ENCODE measurements around the gene TMPRSS4.

TMPRSS4 gene

GRCh38 chr11:118081241-118081958 lies 4.5 kb downstream of the TMPRSS4 start:
- H3K9me3 ChIP-seq (ENCODE audit: control insufficient read depth, low read length), result no peaks in the 10 kb centered on the region
- H3K4me3 ChIP-seq (ENCODE audit: low read depth, low read length), result no peak overlapping the region
- H3K79me2 ChIP-seq, result no peaks in the 10 kb centered on the region
- no peak overlapping the region for H3K4me2 ChIP-seq (ENCODE audit: low read length)
- H3K27me3 ChIP-seq (ENCODE audit: control insufficient read depth, insufficient read depth, low read length), result no peaks in the 10 kb centered on the region
- H2AFZ ChIP-seq, result no peak overlapping the region
- no peaks in the 10 kb centered on the region for H3K36me3 ChIP-seq (ENCODE audit: control insufficient read depth, insufficient read depth, low read length)
- no peak for TF ChIP-seq CTCF (IDR thresholded peaks at IDR 0.05)
- H3K27ac ChIP-seq, result no peak overlapping the region
- no peaks in the 10 kb centered on the region for H3K4me1 ChIP-seq
- no peak overlapping the region for H3K9ac ChIP-seq

GRCh38 chr11:118082880-118083552 lies 6.1 kb downstream of the TMPRSS4 start:
- Histone ChIP-seq H3K4me1 (no peaks in the 10 kb centered on the region), H3K27ac (no peak overlapping the region), H3K4me2 (ENCODE audit: low read length) (no peak overlapping the region), H3K36me3 (ENCODE audit: control insufficient read depth, insufficient read depth, low read length) (no peaks in the 10 kb centered on the region), H3K9ac (no peak overlapping the region), H3K4me3 (ENCODE audit: low read depth, low read length) (no peak overlapping the region), H2AFZ (no peak overlapping the region), H3K27me3 (ENCODE audit: control insufficient read depth, insufficient read depth, low read length) (no peaks in the 10 kb centered on the region), H3K79me2 (no peaks in the 10 kb centered on the region), H3K9me3 (ENCODE audit: control insufficient read depth, low read length) (no peaks in the 10 kb centered on the region)
- TF ChIP-seq CTCF (IDR thresholded peaks at IDR 0.05), result no peak

GRCh38 chr11:118084247-118084646 lies 7.4 kb downstream of the TMPRSS4 start:
- Histone ChIP-seq H3K36me3 (ENCODE audit: control insufficient read depth, insufficient read depth, low read length) (no peaks in the 10 kb centered on the region), H2AFZ (no peak overlapping the region), H3K27me3 (ENCODE audit: control insufficient read depth, insufficient read depth, low read length) (no peaks in the 10 kb centered on the region), H3K4me3 (ENCODE audit: low read depth, low read length) (no peak overlapping the region), H3K4me1 (no peaks in the 10 kb centered on the region), H3K9me3 (ENCODE audit: control insufficient read depth, low read length) (no peaks in the 10 kb centered on the region), H3K9ac (no peak overlapping the region), H3K27ac (no peak overlapping the region), H3K79me2 (no peaks in the 10 kb centered on the region), H3K4me2 (ENCODE audit: low read length) (no peak overlapping the region)
- TF ChIP-seq CTCF (IDR thresholded peaks at IDR 0.05), result no peak

- H3K4me2 ChIP-seq (ENCODE audit: low read length), result no peak overlapping the region
- no peaks in the 10 kb centered on the region for H3K9me3 ChIP-seq (ENCODE audit: control insufficient read depth, low read length)
- H3K27me3 ChIP-seq (ENCODE audit: control insufficient read depth, insufficient read depth, low read length), result no peaks in the 10 kb centered on the region
- H3K4me1 ChIP-seq, result no peaks in the 10 kb centered on the region
- H3K4me3 ChIP-seq (ENCODE audit: low read depth, low read length), result no peak overlapping the region
- H2AFZ ChIP-seq, result no peak overlapping the region
- H3K36me3 ChIP-seq (ENCODE audit: control insufficient read depth, insufficient read depth, low read length), result no peaks in the 10 kb centered on the region
- H3K9ac ChIP-seq, result no peak overlapping the region
- TF ChIP-seq CTCF (IDR thresholded peaks at IDR 0.05), result no peak
- H3K79me2 ChIP-seq, result no peaks in the 10 kb centered on the region
- no peak overlapping the region for H3K27ac ChIP-seq
Measured at GRCh38 chr11:118084656-118085055, 7.8 kb downstream of the TMPRSS4 start.

Measured in parathyroid adenoma (tissue), 2 donors.